K562 (cell line): ENCODE results near the gene CHRND. TPM values are rescaled to one million over a fixed set of nuclear protein-coding genes. Genes with fewer than 3 reads are reported as not detected.

Source experiments
- ATAC-seq: fragments of 200-7000 bp; cut with Tn5 transposase; 3 replicates; pipeline ENCODE4 v1.9.1; 2020; ENCODE audit warnings: moderate library complexity
- BruUV-seq: library from RNA; stranded (reverse); fragments of 400-500 nt; replicated peaks from 2 replicates; lab custom pipeline; 2021; lab: Mats Ljungman, UMichigan
- CTCF ChIA-PET: fragments of 300-600 bp; formaldehyde crosslinking; extraction: SDS; loops from one replicate; lab custom pipeline; 2021; ENCODE audit warnings: low intra/inter-chr PET ratio; lab: Yijun Ruan, JAX
- POLR2A ChIA-PET: fragments of 300-600, 350-650 bp; sonication (Branson Sonifier 250); formaldehyde crosslinking; extraction: SDS; loops from one replicate; lab custom pipeline; 2021; ENCODE audit warnings: antibody characterized with exemption, inconsistent platforms; lab: Yijun Ruan, JAX
- DNase-seq, 4 experiments: peaks; one replicate each; pipeline versions ENCODE4 v3.0.0 to v3.0.0-alpha.2; 2011 to 2018; ENCODE audit warnings: low spot score in 3 of 4, mixed read lengths in 3 of 4; ENCODE audit errors: extremely low read depth in 1 of 4
- FAIRE-seq: peaks from 2 replicates; lab custom pipeline; 2011; peaks lifted over from hg19 to GRCh38; lab: Jason Lieb, UNC
- H2AFZ ChIP-seq: 2 replicates; pipeline ENCODE4 v1.6.0; 2011; ENCODE audit warnings: low read depth, low read length, control low read depth, inconsistent platforms
- H3K27ac ChIP-seq: fragments of 200-600 bp; 3 replicates; pipeline ENCODE4 v1.8.0; 2011; ENCODE audit warnings: low read depth, mild to moderate bottlenecking, control low read depth, inconsistent platforms, low read length, moderate library complexity, mixed read lengths; ENCODE audit errors: extremely low read depth
- H3K27me3 ChIP-seq, 2 experiments: fragments of 300-600 bp in 1 of 2; 2 replicates in 1 of 2; 3 replicates in 1 of 2; pipeline versions ENCODE4 v1.6.0 to v1.8.0; 2011; ENCODE audit warnings: inconsistent platforms in 2 of 2, low read length in 2 of 2, mild to moderate bottlenecking in 1 of 2, mixed read lengths in 1 of 2, moderate library complexity in 1 of 2; ENCODE audit not compliant: control insufficient read depth in 2 of 2, insufficient read depth in 2 of 2
- H3K36me3 ChIP-seq: fragments of 300-600 bp; 3 replicates; pipeline ENCODE4 v1.8.0; 2011; ENCODE audit warnings: mild to moderate bottlenecking, low read length, inconsistent platforms; ENCODE audit not compliant: control insufficient read depth, insufficient read depth
- H3K4me1 ChIP-seq, 2 experiments: fragments of 200-600 bp in 1 of 2; replicated peaks in 1 of 2; 2 replicates in 1 of 2; 3 replicates in 1 of 2; pipeline versions ENCODE4 v1.5.1 to v1.8.0; 2011; ENCODE audit warnings: inconsistent platforms in 2 of 2, low read length in 2 of 2, mild to moderate bottlenecking in 1 of 2, mixed read lengths in 1 of 2, moderate library complexity in 1 of 2; ENCODE audit not compliant: control insufficient read depth in 2 of 2, insufficient read depth in 2 of 2
- H3K4me2 ChIP-seq: 2 replicates; pipeline ENCODE4 v1.6.1; 2011; ENCODE audit warnings: low read length, control low read depth, inconsistent platforms, mixed read lengths; ENCODE audit not compliant: insufficient read depth
- H3K4me3 ChIP-seq: fragments of 200-600 bp; sonication (generic), shearing (Covaris generic); 2 replicates; pipeline ENCODE4 v1.5.1; 2016; ENCODE audit warnings: control low read depth, inconsistent platforms
- H3K79me2 ChIP-seq: fragments of 200-600 bp; 3 replicates; pipeline ENCODE4 v1.8.0; 2011; ENCODE audit warnings: low read length, inconsistent platforms; ENCODE audit not compliant: control insufficient read depth, insufficient read depth
- H3K9ac ChIP-seq, 2 experiments: 2 replicates each; pipeline versions ENCODE4 v1.6.0 to v1.6.1; 2011; ENCODE audit warnings: low read depth in 2 of 2, low read length in 2 of 2, control low read depth in 1 of 2, inconsistent platforms in 1 of 2, mild to moderate bottlenecking in 1 of 2, mixed read lengths in 1 of 2; ENCODE audit not compliant: insufficient read depth in 1 of 2
- H3K9me1 ChIP-seq: one replicate; pipeline ENCODE4 v1.6.0; 2011; ENCODE audit warnings: inconsistent platforms, mild to moderate bottlenecking, low read length, moderate library complexity; ENCODE audit not compliant: control insufficient read depth, insufficient read depth
- H3K9me3 ChIP-seq: replicated peaks from 2 replicates; pipeline ENCODE4 v1.5.1; 2011; ENCODE audit warnings: low read depth, low read length, inconsistent platforms; ENCODE audit not compliant: control insufficient read depth, insufficient read depth
- H4K20me1 ChIP-seq: replicated peaks from 2 replicates; pipeline ENCODE4 v1.6.1; 2011; ENCODE audit warnings: low read length, inconsistent platforms, mixed read lengths; ENCODE audit not compliant: control insufficient read depth, insufficient read depth
- CREB5 ChIP-seq: fragments of 250-450 bp; sonication (Bioruptor Pico); IDR thresholded peaks from 2 replicates; pipeline ENCODE4 v1.5.0; 2020; ENCODE audit warnings: mild to moderate bottlenecking
- FIP1L1 ChIP-seq: fragments of 200-400 bp; formaldehyde crosslinking; IDR thresholded peaks from 2 replicates; pipeline ENCODE4 v1.6.1; 2018; ENCODE audit warnings: mild to moderate bottlenecking, low read depth, low read length; ENCODE audit not compliant: poor library complexity, severe bottlenecking
- RERE ChIP-seq: sonication (generic); formaldehyde crosslinking; IDR thresholded peaks from 2 replicates; pipeline ENCODE4 v1.8.0; 2023; ENCODE audit warnings: missing genetic modification reagents, mild to moderate bottlenecking, borderline replicate concordance
- SFPQ ChIP-seq: fragments of 200-400 bp; formaldehyde crosslinking; IDR thresholded peaks from 2 replicates; pipeline ENCODE4 v1.6.1; 2017; ENCODE audit warnings: mild to moderate bottlenecking, low read depth, low read length, moderate library complexity
- SMARCA4 ChIP-seq: fragments of 450-650 bp; IDR thresholded peaks from 2 replicates; pipeline ENCODE4 v1.6.1; 2016
- TSC22D4 ChIP-seq: fragments of 450-650 bp; IDR thresholded peaks from 2 replicates; pipeline ENCODE4 v1.6.1; 2016; ENCODE audit warnings: missing genetic modification characterization, missing biosample characterization, control low read depth
- YY1 ChIP-seq, 3 experiments: IDR thresholded peaks; 2 replicates each; pipeline ENCODE4 v1.6.1; 2011; ENCODE audit warnings: low read length in 2 of 3, mild to moderate bottlenecking in 2 of 3, moderate library complexity in 2 of 3, borderline replicate concordance in 1 of 3, control low read depth in 1 of 3, low read depth in 1 of 3; ENCODE audit not compliant: insufficient read depth in 3 of 3, insufficient replicate concordance in 2 of 3, control insufficient read depth in 1 of 3, insufficient read length in 1 of 3; ENCODE audit errors: extremely low read depth in 1 of 3
- ZBTB8A ChIP-seq: fragments of 450-650 bp; IDR thresholded peaks from 2 replicates; pipeline ENCODE4 v1.6.1; 2018; ENCODE audit warnings: mild to moderate bottlenecking, moderate library complexity; ENCODE audit not compliant: partially characterized antibody
- ZNF639 ChIP-seq, 2 experiments: fragments of 200-800 bp in 1 of 2; sonication (Bioruptor generic) in 1 of 2; sonication (generic) in 1 of 2; formaldehyde crosslinking in 1 of 2; IDR thresholded peaks in 1 of 2; conservative IDR thresholded peaks in 1 of 2; 2 replicates each; pipeline versions ENCODE4 v1.5.0 to v1.6.1; 2016 to 2020; ENCODE audit warnings: missing compliant biosample characterization in 1 of 2, missing genetic modification characterization in 1 of 2, missing genetic modification reagents in 1 of 2
- WGBS: fragments of 100-300 bp; shearing (Covaris generic); methylation state at CpG from one replicate; pipeline ENCODE4 v1.1.6; 2016; ENCODE audit warnings: low coverage, mixed read lengths; ENCODE audit not compliant: insufficient coverage; ENCODE audit errors: missing lambda C conversion rate; 5-methylcytosine and 5-hydroxymethylcytosine counted together
- in situ Hi-C: fragments of 300-500 bp; cut with MboI; formaldehyde crosslinking; loops from 4 replicates; pipeline ENCODE4 v1.15.0; 2018; ENCODE audit warnings: inconsistent platforms, mixed read lengths
- intact Hi-C: fragments of 100-400 bp; cut with micrococcal nuclease; formaldehyde crosslinking; loops from 2 replicates; pipeline ENCODE4 v1.14.2; 2022
- polyA plus RNA-seq, 8 experiments: library from polyadenylated mRNA; depleted of rRNA in 4 of 8; stranded (reverse) in 5 of 8; unstranded in 3 of 8; fragments of >200 nt; fragmentation: Nextera tagmentation in 2 of 8; fragmentation: Illumina TruSeq in 1 of 8; extraction: Ambion mirVana in 2 of 8; extraction: Trizol in 1 of 8; gene quantifications; 2 replicates each; pipeline versions ENCODE4 v1.2.1 to v1.2.3, GENCODE V29; 2011 to 2014; ENCODE audit warnings: inconsistent platforms in 1 of 8, missing spikeins in 1 of 8
- total RNA-seq, 7 experiments: library from RNA; depleted of rRNA in 6 of 7; stranded (reverse); fragments of >200 nt in 6 of 7; fragmentation: Illumina TruSeq in 2 of 7; extraction: Trizol in 2 of 7; gene quantifications; 2 replicates each; pipeline versions ENCODE4 v1.2.1 to v1.2.3, GENCODE V29; 2011 to 2021; ENCODE audit warnings: low replicate concordance in 1 of 7

CHRND gene
- total and polyA plus RNA-seq, 9 of the 15 experiments (the other 6 are each of a cell fraction or from before 2014, with no cell fraction given): not detected

GRCh38 chr2:232488097-232488711 lies 37.8 kb upstream of the CHRND start:
- ChIA-PET POLR2A (no interaction called here), CTCF (no interaction called here)
- no peaks in the 10 kb centered on the region for H4K20me1 ChIP-seq
- ATAC-seq: no peak
- no peak for DNase-seq
- no peaks in the 10 kb centered on the region for H3K9me3 ChIP-seq
- no peak overlapping the region for H3K27ac ChIP-seq
- no peak overlapping the region for H2AFZ ChIP-seq
- H3K27me3 ChIP-seq: peaks cover 0 to 13% of the 10 kb centered on the region in 2 experiments; a peak in 2 of 5 replicates
- intact Hi-C loops: no loop called here
- no peak for TF ChIP-seq CREB5 (CRISPR knock-in tag)
- no peak for TF ChIP-seq ZBTB8A
- no peak for TF ChIP-seq TSC22D4 (tag)
- no peak for TF ChIP-seq ZNF639 (CRISPR knock-in tag; conservative IDR thresholded peaks at IDR 0.05 in 1 of 2, IDR thresholded peaks at IDR 0.05 in 1 of 2)
- no peak for TF ChIP-seq RERE (CRISPR knock-in tag)
- no peak for TF ChIP-seq FIP1L1
- no peak for TF ChIP-seq SFPQ
- no peak for TF ChIP-seq SMARCA4
- no peak for TF ChIP-seq YY1 (IDR thresholded peaks at IDR 0.05; ENCODE audit: borderline replicate concordance in 1 of 3, control insufficient read depth in 1 of 3, extremely low read depth in 1 of 3, insufficient read depth in 3 of 3, insufficient read length in 1 of 3, insufficient replicate concordance in 2 of 3, low read depth in 1 of 3, low read length in 2 of 3)
- in situ Hi-C loops: no loop called here
- no peaks in the 10 kb centered on the region for H3K36me3 ChIP-seq
- H3K4me1 ChIP-seq: no peaks in the 10 kb centered on the region
- H3K9ac ChIP-seq: no peak overlapping the region
- BruUV-seq: no TSS peak
- no peak overlapping the region for H3K4me2 ChIP-seq
- 13% methylated on average over 4 of the region's 16 CpGs for WGBS
- H3K9me1 ChIP-seq: no peaks in the 10 kb centered on the region
- no peak for FAIRE-seq
- H3K79me2 ChIP-seq: no peaks in the 10 kb centered on the region
- H3K4me3 ChIP-seq: no peak overlapping the region
